Common myeloid progenitor, CD34-positive (primary cell): ENCODE results near the gene PPP1R9A.

ENCODE experiments used
- CTCF ChIA-PET: fragments of 350-600 bp; sonication (Branson Sonifier 250); formaldehyde crosslinking; loops from one replicate; lab custom pipeline; 2021; ENCODE audit warnings: antibody characterized with exemption; lab: Charles Lee
- POLR2A ChIA-PET: fragments of 350-600 bp; sonication (Branson Sonifier 250); formaldehyde crosslinking; loops from one replicate; lab custom pipeline; 2021; ENCODE audit warnings: antibody characterized with exemption; lab: Charles Lee
- DNase-seq, 3 donors: peaks; one replicate each; pipeline versions ENCODE4 v3.0.0 to v3.0.0-alpha.2; 2013
- H3K27ac ChIP-seq, 2 experiments: 1 replicate in 1 of 2; 2 replicates in 1 of 2; pipeline ENCODE4 v1.7.0; 2013; ENCODE audit warnings: inconsistent platforms in 2 of 2, low read length in 2 of 2, mild to moderate bottlenecking in 2 of 2, low read depth in 1 of 2, moderate library complexity in 1 of 2; ENCODE audit not compliant: severe bottlenecking in 2 of 2, insufficient read depth in 1 of 2, poor library complexity in 1 of 2
- H3K27me3 ChIP-seq, 5 experiments: replicated peaks in 2 of 5; 1 replicate in 3 of 5; 2 replicates in 2 of 5; pipeline versions ENCODE4 v1.6.1 to v1.7.0; 2013; ENCODE audit warnings: low read length in 4 of 5, mild to moderate bottlenecking in 2 of 5, moderate library complexity in 2 of 5, inconsistent platforms in 1 of 5; ENCODE audit not compliant: insufficient read depth in 5 of 5, control insufficient read depth in 4 of 5
- H3K36me3 ChIP-seq, 4 experiments: 1 replicate in 2 of 4; 2 replicates in 2 of 4; pipeline versions ENCODE4 v1.6.1 to v1.7.0; 2013; ENCODE audit warnings: low read length in 3 of 4, control low read depth in 1 of 4, mild to moderate bottlenecking in 1 of 4; ENCODE audit not compliant: control insufficient read depth in 4 of 4, insufficient read depth in 4 of 4
- H3K4me1 ChIP-seq, 4 experiments: 1 replicate in 3 of 4; 2 replicates in 1 of 4; pipeline versions ENCODE4 v1.6.1 to v1.7.1; 2013; ENCODE audit warnings: low read length in 3 of 4, mild to moderate bottlenecking in 3 of 4, control low read depth in 1 of 4, inconsistent platforms in 1 of 4, moderate library complexity in 1 of 4; ENCODE audit not compliant: control insufficient read depth in 4 of 4, insufficient read depth in 4 of 4; ENCODE audit errors: control extremely low read depth in 1 of 4
- H3K4me3 ChIP-seq, 7 experiments: 1 replicate in 4 of 7; 2 replicates in 3 of 7; pipeline versions ENCODE4 v1.5.1 to v1.7.0; 2013; ENCODE audit warnings: mild to moderate bottlenecking in 7 of 7, low read length in 6 of 7, moderate library complexity in 6 of 7, inconsistent platforms in 2 of 7, low read depth in 2 of 7, control low read depth in 1 of 7; ENCODE audit not compliant: insufficient read depth in 4 of 7, control insufficient read depth in 1 of 7; ENCODE audit errors: extremely low read depth in 1 of 7
- H3K9me3 ChIP-seq, 5 experiments: 1 replicate in 4 of 5; 2 replicates in 1 of 5; pipeline versions ENCODE4 v1.6.1 to v1.7.1; 2013; ENCODE audit warnings: low read length in 4 of 5, mild to moderate bottlenecking in 2 of 5, inconsistent platforms in 1 of 5, low read depth in 1 of 5, moderate library complexity in 1 of 5; ENCODE audit not compliant: control insufficient read depth in 4 of 5, insufficient read depth in 2 of 5; ENCODE audit errors: control extremely low read depth in 1 of 5
- WGBS: methylation state at CpG from one replicate; pipeline ENCODE4 v1.1.5; 2013; ENCODE audit not compliant: insufficient coverage; 5-methylcytosine and 5-hydroxymethylcytosine counted together

Gene PPP1R9A

DNA sequence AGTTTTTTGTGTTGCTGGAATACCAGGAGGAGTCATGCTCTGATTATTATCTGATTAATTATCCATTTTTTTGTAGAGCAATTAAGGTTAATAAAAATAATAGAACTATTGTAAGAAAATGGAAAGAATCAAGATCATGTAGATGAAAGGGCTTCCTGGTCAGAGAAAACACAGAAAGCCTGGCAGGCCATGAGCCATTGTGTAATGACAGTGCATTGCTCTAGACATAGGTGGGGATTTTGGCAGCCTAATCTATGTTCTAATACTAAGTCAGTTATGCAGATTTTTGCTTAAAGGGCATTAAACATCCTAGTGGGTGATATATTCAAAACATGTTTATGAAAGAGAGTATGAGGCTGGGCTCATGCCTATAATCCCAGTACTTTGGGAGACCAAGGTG lies 198.2 kb downstream of the PPP1R9A start:
- Histone ChIP-seq H3K36me3 (no peaks in the 10 kb centered on the region), H3K27me3 (no peaks in the 10 kb centered on the region), H3K4me3 (no peak overlapping the region), H3K27ac (no peak overlapping the region), H3K9me3 (no peaks in the 10 kb centered on the region), H3K4me1 (no peaks in the 10 kb centered on the region)
- ChIA-PET CTCF (no interaction called here), POLR2A (no interaction called here)
- no peak for DNase-seq

DNA sequence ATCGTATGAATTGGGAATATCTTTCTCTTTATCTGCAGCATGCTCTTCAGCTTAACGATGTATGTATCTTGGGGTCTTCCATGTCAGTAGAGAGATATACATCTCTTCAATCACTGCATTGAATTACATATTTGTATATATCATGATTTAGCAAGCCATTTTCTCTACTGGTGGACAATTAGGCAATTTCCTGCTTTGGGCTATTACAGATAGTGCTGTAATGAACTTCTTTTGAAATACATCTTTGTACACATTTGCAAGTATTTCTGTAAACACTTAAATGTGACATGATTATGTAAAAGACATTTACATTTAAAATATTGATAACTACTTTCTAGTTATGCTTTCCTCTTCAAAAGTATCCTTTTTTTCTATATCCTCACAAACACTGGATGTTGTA lies 199.0 kb downstream of the PPP1R9A start:
- Histone ChIP-seq H3K4me3 (no peak overlapping the region), H3K4me1 (no peaks in the 10 kb centered on the region), H3K9me3 (no peaks in the 10 kb centered on the region), H3K27ac (no peak overlapping the region), H3K27me3 (no peaks in the 10 kb centered on the region), H3K36me3 (no peaks in the 10 kb centered on the region)
- no CpG with 5 or more reads among the region's 2 CpGs for WGBS
- ChIA-PET POLR2A (no interaction called here), CTCF (no interaction called here)
- no peak for DNase-seq

DNA sequence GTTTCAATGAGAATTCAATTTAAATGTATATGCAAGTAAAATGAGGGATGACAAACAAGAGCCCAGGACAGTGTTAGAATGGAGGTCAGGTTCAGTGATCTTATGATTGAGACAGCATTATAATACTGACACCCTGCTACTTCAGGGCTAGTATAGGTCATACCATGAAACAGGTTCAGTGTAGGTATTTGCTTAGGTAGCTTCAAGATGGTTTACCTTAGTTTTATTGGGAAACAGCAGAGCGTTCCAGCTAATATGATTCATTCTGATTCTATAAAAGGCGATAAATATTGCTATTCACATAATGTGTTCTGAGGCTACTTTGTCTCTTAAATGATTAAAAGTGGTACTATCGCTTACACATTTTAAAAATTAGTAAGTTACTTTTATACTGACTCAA lies 203.3 kb downstream of the PPP1R9A start:
- no peaks in the 10 kb centered on the region for H3K36me3 ChIP-seq
- no peaks in the 10 kb centered on the region for H3K4me1 ChIP-seq
- no CpG with 5 or more reads among the region's 3 CpGs for WGBS
- no peaks in the 10 kb centered on the region for H3K27me3 ChIP-seq
- CTCF ChIA-PET: no interaction called here
- DNase-seq: no peak
- H3K9me3 ChIP-seq: no peaks in the 10 kb centered on the region
- POLR2A ChIA-PET: no interaction called here
- H3K4me3 ChIP-seq: no peak overlapping the region
- no peak overlapping the region for H3K27ac ChIP-seq

DNA sequence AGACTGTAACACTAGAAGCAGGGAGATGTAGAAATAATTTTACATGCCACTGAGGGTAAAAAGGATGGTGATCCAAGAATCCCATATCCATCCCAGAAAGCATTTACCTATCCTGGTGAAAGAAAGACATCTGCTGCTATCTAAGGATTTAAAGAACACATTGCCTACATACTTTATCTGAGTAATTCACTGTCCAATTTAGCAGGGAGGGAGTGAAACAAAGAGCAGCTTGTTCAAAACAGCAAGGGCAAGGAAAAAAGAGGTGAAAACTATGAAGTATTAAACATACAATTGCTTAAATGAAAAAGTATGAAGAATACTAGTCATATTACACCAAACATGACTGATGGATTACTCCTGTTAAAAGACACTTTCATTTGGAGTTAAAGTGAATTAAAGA lies 206.2 kb downstream of the PPP1R9A start:
- Histone ChIP-seq H3K27me3 (no peaks in the 10 kb centered on the region), H3K27ac (no peak overlapping the region), H3K9me3 (no peaks in the 10 kb centered on the region), H3K4me3 (no peak overlapping the region), H3K36me3 (no peaks in the 10 kb centered on the region), H3K4me1 (no peaks in the 10 kb centered on the region)
- CTCF ChIA-PET: no interaction called here
- DNase-seq: no peak
- POLR2A ChIA-PET: no interaction called here

DNA sequence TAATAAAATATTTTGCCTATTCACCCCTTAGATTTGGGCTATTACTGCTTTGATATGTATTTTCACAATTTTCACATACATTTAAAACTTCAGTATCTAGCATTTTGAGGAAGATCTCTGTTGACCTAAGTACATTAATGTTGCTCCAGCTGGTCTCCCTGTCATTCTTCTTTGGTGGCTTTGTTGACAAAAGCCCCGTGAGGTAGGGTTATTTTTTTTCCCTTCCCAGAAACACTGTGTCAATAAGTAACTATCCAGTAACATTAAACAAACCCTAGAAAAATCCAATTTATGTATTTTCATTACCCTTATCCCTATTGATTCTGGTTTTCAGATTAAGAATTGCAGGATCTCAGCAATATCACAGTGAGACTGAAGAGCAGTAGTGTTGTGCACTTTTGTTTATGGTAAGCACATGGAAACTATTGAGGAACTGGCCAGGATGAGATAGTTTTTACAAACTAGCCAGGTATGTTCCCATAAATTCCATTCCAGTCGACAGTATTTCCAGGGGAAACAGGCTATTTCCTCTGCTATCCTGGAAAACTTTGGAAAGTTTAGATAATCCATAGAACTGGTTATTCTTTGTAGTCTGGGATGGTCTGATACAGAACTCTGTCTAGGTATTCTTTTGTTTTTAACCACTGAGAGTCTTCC lies 218.8 kb downstream of the PPP1R9A start:
- no peak overlapping the region for H3K27ac ChIP-seq
- ChIA-PET CTCF (no interaction called here), POLR2A (no interaction called here)
- peaks cover 0 to 2% (median 0%) of the 10 kb centered on the region in 4 experiments for H3K36me3 ChIP-seq
- no peaks in the 10 kb centered on the region for H3K27me3 ChIP-seq
- no peak for DNase-seq
- peaks cover 0 to 2% (median 0%) of the 10 kb centered on the region in 5 experiments for H3K9me3 ChIP-seq
- H3K4me3 ChIP-seq: no peak overlapping the region
- no peaks in the 10 kb centered on the region for H3K4me1 ChIP-seq
- 100% methylated on average over 1 of the region's 2 CpGs for WGBS

DNA sequence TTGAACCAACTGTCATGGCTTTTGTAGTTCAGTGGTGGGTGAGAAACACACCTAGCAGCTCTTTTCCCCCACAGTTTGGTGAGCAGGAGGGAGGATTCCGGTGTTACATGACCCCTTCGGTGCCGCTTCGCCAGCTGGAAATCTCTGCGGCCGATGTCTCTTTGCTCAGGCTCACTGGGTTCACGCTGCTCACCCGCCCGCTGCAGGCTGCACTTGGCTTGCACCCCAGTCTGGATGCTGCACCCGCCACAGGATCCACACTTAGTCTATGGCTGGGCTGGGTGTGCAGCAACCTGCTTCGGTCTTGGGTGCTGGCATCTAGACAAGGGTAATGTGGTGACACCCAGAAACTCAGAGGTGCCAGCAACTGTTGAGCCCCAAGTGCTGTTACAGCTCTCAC lies 225.1 kb downstream of the PPP1R9A start:
- no peak for DNase-seq
- Histone ChIP-seq H3K4me3 (no peak overlapping the region), H3K27ac (no peak overlapping the region), H3K36me3 (peaks cover 0 to 5% (median 0%) of the 10 kb centered on the region in 4 experiments), H3K4me1 (no peaks in the 10 kb centered on the region), H3K9me3 (peaks cover 0 to 6% (median 2%) of the 10 kb centered on the region in 5 experiments), H3K27me3 (no peaks in the 10 kb centered on the region)
- WGBS: 92% methylated on average over 11 of the region's 11 CpGs
- CTCF ChIA-PET: no interaction called here
- POLR2A ChIA-PET: no interaction called here

DNA sequence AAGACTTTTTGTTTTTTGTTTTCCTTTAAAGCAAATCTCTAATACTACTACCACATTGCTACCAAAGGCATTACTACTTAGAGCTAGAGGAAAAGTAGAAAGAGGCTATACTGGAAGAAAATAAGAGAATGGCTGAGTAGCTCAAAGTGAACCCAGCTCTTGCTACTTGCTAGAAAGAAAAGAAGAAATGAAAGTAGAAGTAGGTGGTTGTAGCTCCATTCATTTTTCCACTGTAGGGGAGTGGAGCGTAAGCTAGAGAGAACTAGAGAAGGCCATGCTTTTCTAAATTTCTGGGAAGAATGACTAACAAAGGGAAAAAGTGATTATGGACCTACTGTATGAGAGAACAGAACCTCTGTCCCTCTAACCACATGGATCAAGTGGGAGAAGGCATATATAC lies 232.5 kb downstream of the PPP1R9A start:
- no peaks in the 10 kb centered on the region for H3K4me1 ChIP-seq
- 100% methylated on average over 1 of the region's 1 CpG for WGBS
- H3K4me3 ChIP-seq: no peak overlapping the region
- CTCF ChIA-PET: no interaction called here
- no peaks in the 10 kb centered on the region for H3K36me3 ChIP-seq
- POLR2A ChIA-PET: no interaction called here
- no peak overlapping the region for H3K27ac ChIP-seq
- no peak for DNase-seq
- peaks cover 0 to 2% (median 0%) of the 10 kb centered on the region in 5 experiments for H3K9me3 ChIP-seq
- no peaks in the 10 kb centered on the region for H3K27me3 ChIP-seq
